Erythroblast (primary cell): ENCODE results near the gene FDXACB1.

Experiments
- DNase-seq, 2 experiments: peaks; one replicate each; lab custom pipeline; 2025; lab: John Stamatoyannopoulos, UW
- GATA1 ChIP-seq: IDR thresholded peaks from 2 replicates; pipeline ENCODE4 v1.6.1; 2011; ENCODE audit warnings: low read depth, mild to moderate bottlenecking, control low read depth, low read length, moderate library complexity
- POLR2A ChIP-seq: IDR thresholded peaks from 2 replicates; pipeline ENCODE4 v1.6.1; 2011; ENCODE audit warnings: mild to moderate bottlenecking, low read length

The FDXACB1 gene

GRCh38 chr11:111878849-111879636 is at the start of gene FDXACB1, which contains the start of gene CFAP68:
Gene FDXACB1, minus strand, starts transcription at chr11:111879165. Its CDS starts 33 bp downstream, at chr11:111879132.
Gene CFAP68, plus strand, starts transcription at chr11:111879541. Its CDS starts 20 bp downstream, at chr11:111879561.
- peak; percentile 98 to 99 for DNase-seq
- no peak for TF ChIP-seq GATA1
- peak; percentile 89 for TF ChIP-seq POLR2A

GRCh38 chr11:111926505-111927391 is 47.8 kb upstream of the FDXACB1 start:
- peak; percentile 86 for TF ChIP-seq POLR2A
- no peak for TF ChIP-seq GATA1
- peak; percentile 100 for DNase-seq

GRCh38 chr11:111925953-111926352 is 47.0 kb upstream of the FDXACB1 start:
- no peak for DNase-seq
- TF ChIP-seq GATA1 (no peak), POLR2A (no peak)

- TF ChIP-seq POLR2A: no peak
- no peak for TF ChIP-seq GATA1
- DNase-seq: no peak
Measured at GRCh38 chr11:111923951-111924350, 45.0 kb upstream of the FDXACB1 start.

GRCh38 chr11:111923351-111923788 is 44.4 kb upstream of the FDXACB1 start:
- no peak for DNase-seq
- no peak for TF ChIP-seq GATA1
- TF ChIP-seq POLR2A: no peak

- peak in 1 of 2 experiments; percentile 52 for DNase-seq
- TF ChIP-seq GATA1: no peak
- no peak for TF ChIP-seq POLR2A
Measured at GRCh38 chr11:111922803-111923202, 43.8 kb upstream of the FDXACB1 start.

GRCh38 chr11:111921541-111922230 is 42.7 kb upstream of the FDXACB1 start:
- DNase-seq: no peak
- TF ChIP-seq POLR2A (no peak), GATA1 (no peak)

GRCh38 chr11:111920908-111921307 is 41.9 kb upstream of the FDXACB1 start:
- TF ChIP-seq GATA1 (no peak), POLR2A (no peak)
- DNase-seq: no peak

- no peak for DNase-seq
- TF ChIP-seq GATA1 (no peak), POLR2A (no peak)
Measured at GRCh38 chr11:111918390-111919256, 39.7 kb upstream of the FDXACB1 start, which contains the start of gene C11orf52. Gene C11orf52, plus strand, starts transcription at chr11:111918913. Its CDS starts 60 bp downstream, at chr11:111918973.

GRCh38 chr11:111917788-111918187 is 38.8 kb upstream of the FDXACB1 start:
- TF ChIP-seq GATA1 (no peak), POLR2A (no peak)

GRCh38 chr11:111917312-111917711 is 38.3 kb upstream of the FDXACB1 start:
- no peak for TF ChIP-seq GATA1
- no peak for TF ChIP-seq POLR2A

More at GRCh38 chr11:111917788-111918187, 38.8 kb upstream of the FDXACB1 start:
- no peak for DNase-seq

GRCh38 chr11:111916768-111917167 is 37.8 kb upstream of the FDXACB1 start:
- DNase-seq: no peak
- no peak for TF ChIP-seq GATA1
- TF ChIP-seq POLR2A: no peak

More at GRCh38 chr11:111917312-111917711, 38.3 kb upstream of the FDXACB1 start:
- no peak for DNase-seq

- no peak for TF ChIP-seq POLR2A
- TF ChIP-seq GATA1: no peak
- no peak for DNase-seq
Measured at GRCh38 chr11:111913997-111914396, 35.0 kb upstream of the FDXACB1 start.
